NCI-H2227 (cell line): Measurements from ENCODE around the gene GIT1.

Experiments
- DNase-seq: peaks from one replicate; lab custom pipeline; 2025; ENCODE audit not compliant: unreplicated experiment; lab: John Stamatoyannopoulos, UW

GIT1 gene

GRCh38 chr17:29524692-29525091 lies 64.8 kb downstream of the GIT1 start:
- no peak for DNase-seq
